ENCODE results near the gene CEP72. TPM values are rescaled to one million over a fixed set of nuclear protein-coding genes. Genes with fewer than 3 reads are reported as not detected.

CEP72 gene
- total RNA-seq, 1 donor from 2014 or later, result 17.2 TPM

DNA sequence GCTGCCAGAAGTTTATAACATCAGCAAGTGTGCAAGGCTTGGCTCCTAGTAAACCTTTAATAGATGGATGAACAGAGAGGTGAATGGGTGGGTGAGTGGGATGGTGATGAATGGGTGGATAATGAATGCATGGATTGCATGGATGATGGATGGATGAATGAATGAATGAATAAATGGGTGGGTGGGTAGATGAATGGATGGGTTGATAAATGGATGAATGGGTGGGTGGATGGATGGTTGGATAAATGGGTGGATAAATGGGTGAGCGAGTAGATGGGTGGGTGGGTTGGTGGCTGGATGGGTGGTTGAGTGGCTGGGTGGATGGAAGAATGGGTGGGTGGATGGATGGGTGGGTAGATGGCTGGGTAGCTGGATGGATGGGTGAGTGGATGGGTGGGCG is 28.5 kb upstream of the CEP72 start:
- no peak for DNase-seq (ENCODE audit: low spot score)
- H3K9me3 ChIP-seq (ENCODE audit: low read depth), result no peaks in the 10 kb centered on the region

GRCh38 chr5:584216-584615 is 27.9 kb upstream of the CEP72 start:
- H3K27me3 ChIP-seq, result peaks cover 44% of the 10 kb centered on the region

More for the DNA sequence above, 28.5 kb upstream of the CEP72 start:
- Histone ChIP-seq H3K79me2 (ENCODE audit: low read depth) (no peaks in the 10 kb centered on the region), H3K4me3 (no peak overlapping the region), H3K27ac (no peak overlapping the region), H2AFZ (replicated peaks) (no peak overlapping the region), H3F3A (ENCODE audit: low read depth) (no peaks in the 10 kb centered on the region), H3K4me2 (no peak overlapping the region), H3K36me3 (no peaks in the 10 kb centered on the region), H3K27me3 (peaks cover 39% of the 10 kb centered on the region), H3K9ac (no peak overlapping the region), H4K20me1 (ENCODE audit: low read depth) (no peaks in the 10 kb centered on the region), H3K4me1 (no peaks in the 10 kb centered on the region)
- H3K9me3 Mint-ChIP-seq, result no peaks in the 10 kb centered on the region
- H3K27me3 Mint-ChIP-seq (ENCODE audit: insufficient read depth, low read depth), result peaks cover 20% of the 10 kb centered on the region
- TF ChIP-seq, protein P1, sequence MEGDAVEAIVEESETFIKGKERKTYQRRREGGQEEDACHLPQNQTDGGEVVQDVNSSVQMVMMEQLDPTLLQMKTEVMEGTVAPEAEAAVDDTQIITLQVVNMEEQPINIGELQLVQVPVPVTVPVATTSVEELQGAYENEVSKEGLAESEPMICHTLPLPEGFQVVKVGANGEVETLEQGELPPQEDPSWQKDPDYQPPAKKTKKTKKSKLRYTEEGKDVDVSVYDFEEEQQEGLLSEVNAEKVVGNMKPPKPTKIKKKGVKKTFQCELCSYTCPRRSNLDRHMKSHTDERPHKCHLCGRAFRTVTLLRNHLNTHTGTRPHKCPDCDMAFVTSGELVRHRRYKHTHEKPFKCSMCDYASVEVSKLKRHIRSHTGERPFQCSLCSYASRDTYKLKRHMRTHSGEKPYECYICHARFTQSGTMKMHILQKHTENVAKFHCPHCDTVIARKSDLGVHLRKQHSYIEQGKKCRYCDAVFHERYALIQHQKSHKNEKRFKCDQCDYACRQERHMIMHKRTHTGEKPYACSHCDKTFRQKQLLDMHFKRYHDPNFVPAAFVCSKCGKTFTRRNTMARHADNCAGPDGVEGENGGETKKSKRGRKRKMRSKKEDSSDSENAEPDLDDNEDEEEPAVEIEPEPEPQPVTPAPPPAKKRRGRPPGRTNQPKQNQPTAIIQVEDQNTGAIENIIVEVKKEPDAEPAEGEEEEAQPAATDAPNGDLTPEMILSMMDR (IDR thresholded peaks at IDR 0.05), result no peak
- TF ChIP-seq EZH2phosphoT487 (IDR thresholded peaks at IDR 0.05), result no peak
- TF ChIP-seq EZH2 (IDR thresholded peaks at IDR 0.05), result no peak
- H3K36me3 Mint-ChIP-seq, result no peaks in the 10 kb centered on the region
- no peak overlapping the region for H3K4me3 Mint-ChIP-seq
- no peaks in the 10 kb centered on the region for H3K4me1 Mint-ChIP-seq
- no peak overlapping the region for H3K27ac Mint-ChIP-seq

DNA sequence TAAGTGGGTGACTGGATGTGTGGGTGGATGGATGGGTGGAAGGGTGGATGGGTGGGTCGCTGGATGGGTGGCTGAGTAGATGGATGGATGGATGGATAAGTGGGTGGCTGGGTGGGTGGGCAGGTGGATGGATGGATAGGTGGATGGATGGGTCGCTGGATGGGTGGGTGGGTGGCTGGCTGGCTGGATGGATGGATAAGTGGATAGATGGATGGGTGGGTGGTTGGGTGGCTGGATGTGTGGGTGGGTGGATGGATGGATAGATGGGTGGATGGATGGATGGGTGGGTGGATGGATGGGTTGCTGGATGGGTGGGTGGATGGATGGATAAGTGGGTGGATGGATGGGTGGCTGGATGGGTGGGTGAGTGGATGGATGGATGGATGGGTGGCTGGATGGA is 27.3 kb upstream of the CEP72 start:
- no peak overlapping the region for H3K4me2 ChIP-seq
- H3K27me3 Mint-ChIP-seq (ENCODE audit: insufficient read depth, low read depth), result peaks cover 23% of the 10 kb centered on the region
- H3K36me3 ChIP-seq, result no peaks in the 10 kb centered on the region
- H3K27ac Mint-ChIP-seq, result no peak overlapping the region
- no peaks in the 10 kb centered on the region for H3K79me2 ChIP-seq (ENCODE audit: low read depth)
- TF ChIP-seq, protein P1 (IDR thresholded peaks at IDR 0.05), result no peak
- TF ChIP-seq EZH2phosphoT487 (IDR thresholded peaks at IDR 0.05) (no peak), EZH2 (IDR thresholded peaks at IDR 0.05) (no peak)
- H3K9me3 Mint-ChIP-seq, result no peaks in the 10 kb centered on the region
- no peak for DNase-seq (ENCODE audit: low spot score)
- no peak overlapping the region for H3K4me3 ChIP-seq
- H3K4me3 Mint-ChIP-seq, result no peak overlapping the region
- H3K9ac ChIP-seq, result no peak overlapping the region
- H3K9me3 ChIP-seq (ENCODE audit: low read depth), result no peaks in the 10 kb centered on the region
- H3F3A ChIP-seq (ENCODE audit: low read depth), result no peaks in the 10 kb centered on the region
- H2AFZ ChIP-seq (replicated peaks), result no peak overlapping the region
- no peaks in the 10 kb centered on the region for H3K4me1 ChIP-seq
- no peaks in the 10 kb centered on the region for H4K20me1 ChIP-seq (ENCODE audit: low read depth)
- no peaks in the 10 kb centered on the region for H3K4me1 Mint-ChIP-seq
- H3K36me3 Mint-ChIP-seq, result no peaks in the 10 kb centered on the region
- H3K27me3 ChIP-seq, result peaks cover 50% of the 10 kb centered on the region
- H3K27ac ChIP-seq, result no peak overlapping the region

More at GRCh38 chr5:584216-584615, 27.9 kb upstream of the CEP72 start:
- no peak overlapping the region for H3K4me3 ChIP-seq
- Mint-ChIP-seq H3K9me3 (no peaks in the 10 kb centered on the region), H3K4me1 (no peaks in the 10 kb centered on the region), H3K4me3 (no peak overlapping the region), H3K27me3 (ENCODE audit: insufficient read depth, low read depth) (peaks cover 19% of the 10 kb centered on the region), H3K36me3 (no peaks in the 10 kb centered on the region), H3K27ac (no peak overlapping the region)
- no peak for DNase-seq (ENCODE audit: low spot score)
- no peaks in the 10 kb centered on the region for H3K79me2 ChIP-seq (ENCODE audit: low read depth)
- no peaks in the 10 kb centered on the region for H4K20me1 ChIP-seq (ENCODE audit: low read depth)
- no peak overlapping the region for H3K9ac ChIP-seq
- H2AFZ ChIP-seq (replicated peaks), result no peak overlapping the region
- no peaks in the 10 kb centered on the region for H3K36me3 ChIP-seq
- no peak overlapping the region for H3K27ac ChIP-seq
- H3K4me1 ChIP-seq, result no peaks in the 10 kb centered on the region
- no peak for TF ChIP-seq EZH2 (IDR thresholded peaks at IDR 0.05)
- TF ChIP-seq, protein P1 (IDR thresholded peaks at IDR 0.05), result no peak
- no peak for TF ChIP-seq EZH2phosphoT487 (IDR thresholded peaks at IDR 0.05)
- no peak overlapping the region for H3K4me2 ChIP-seq
- no peaks in the 10 kb centered on the region for H3F3A ChIP-seq (ENCODE audit: low read depth)
- no peaks in the 10 kb centered on the region for H3K9me3 ChIP-seq (ENCODE audit: low read depth)
